Endothelial cell of umbilical vein (primary cell): ENCODE measurements around the gene GRHPR. TPM values are rescaled to one million over a fixed set of nuclear protein-coding genes. Genes with fewer than 3 reads are reported as not detected.

ENCODE experiments used
- BruUV-seq: library from RNA; stranded (reverse); fragments of 400-500 nt; replicated peaks from 2 replicates; lab custom pipeline; 2021; lab: Mats Ljungman, UMichigan
- CTCF ChIA-PET: fragments of 300-600, 350-600 bp; sonication (Branson Sonifier 250); formaldehyde crosslinking; loops from one replicate; lab custom pipeline; 2021; ENCODE audit warnings: antibody characterized with exemption, inconsistent platforms; lab: Charles Lee
- POLR2A ChIA-PET: fragments of 300-600, 350-600 bp; sonication (Branson Sonifier 250); formaldehyde crosslinking; loops from one replicate; lab custom pipeline; 2021; ENCODE audit warnings: antibody characterized with exemption, inconsistent platforms; lab: Charles Lee
- DNase-seq: peaks from one replicate; pipeline ENCODE4 v3.0.0-alpha.2; 2011; ENCODE audit warnings: low read depth, low spot score
- FAIRE-seq: peaks from 2 replicates; lab custom pipeline; 2011; peaks lifted over from hg19 to GRCh38; lab: Jason Lieb, UNC
- H2AFZ ChIP-seq: 2 replicates; pipeline ENCODE4 v1.6.0; 2012; ENCODE audit warnings: low read depth, low read length, control low read depth, inconsistent platforms
- H3K27ac ChIP-seq: 2 replicates; pipeline ENCODE4 v1.5.1; 2011; ENCODE audit warnings: low read depth, mild to moderate bottlenecking, control low read depth, low read length, moderate library complexity; ENCODE audit not compliant: insufficient read depth
- H3K27me3 ChIP-seq, 2 experiments: 2 replicates each; pipeline versions ENCODE4 v1.6.0 to v1.6.1; 2011; ENCODE audit warnings: low read length in 2 of 2, mixed read lengths in 1 of 2; ENCODE audit not compliant: control insufficient read depth in 2 of 2, insufficient read depth in 2 of 2
- H3K36me3 ChIP-seq, 2 experiments: 2 replicates in 1 of 2; 3 replicates in 1 of 2; pipeline ENCODE4 v1.5.1; 2011; ENCODE audit warnings: low read length in 2 of 2, mild to moderate bottlenecking in 1 of 2, moderate library complexity in 1 of 2; ENCODE audit not compliant: control insufficient read depth in 2 of 2, insufficient read depth in 2 of 2; ENCODE audit errors: extremely low read depth in 1 of 2
- H3K4me1 ChIP-seq: 3 replicates; pipeline ENCODE4 v1.5.1; 2011; ENCODE audit warnings: mild to moderate bottlenecking, low read length; ENCODE audit not compliant: control insufficient read depth, insufficient read depth; ENCODE audit errors: extremely low read depth
- H3K4me2 ChIP-seq: 2 replicates; pipeline ENCODE4 v1.6.1; 2011; ENCODE audit warnings: low read length, control low read depth, mixed read lengths; ENCODE audit not compliant: insufficient read depth
- H3K4me3 ChIP-seq, 3 experiments: fragments of 200-600 bp in 1 of 3; sonication (generic), shearing (Covaris generic) in 1 of 3; replicated peaks in 1 of 3; 2 replicates each; pipeline ENCODE4 v1.5.1; 2011 to 2016; ENCODE audit warnings: control low read depth in 3 of 3, low read length in 3 of 3, mild to moderate bottlenecking in 2 of 3, inconsistent platforms in 1 of 3, low read depth in 1 of 3, moderate library complexity in 1 of 3; ENCODE audit not compliant: insufficient read depth in 1 of 3
- H3K79me2 ChIP-seq: 2 replicates; pipeline ENCODE4 v1.6.0; 2012; ENCODE audit warnings: low read length, inconsistent platforms; ENCODE audit not compliant: control insufficient read depth, insufficient read depth
- H3K9ac ChIP-seq: replicated peaks from 2 replicates; pipeline ENCODE3; 2011; ENCODE audit warnings: low read length, control low read depth; ENCODE audit not compliant: insufficient read depth; ENCODE audit errors: extremely low read depth
- H3K9me1 ChIP-seq: replicated peaks from 3 replicates; pipeline ENCODE4 v1.6.0; 2011; ENCODE audit warnings: mild to moderate bottlenecking, low read length; ENCODE audit not compliant: control insufficient read depth, insufficient read depth; ENCODE audit errors: extremely low read depth
- H3K9me3 ChIP-seq: replicated peaks from 2 replicates; pipeline ENCODE4 v1.5.1; 2012; ENCODE audit warnings: low read length, inconsistent platforms; ENCODE audit not compliant: control insufficient read depth, insufficient read depth
- H4K20me1 ChIP-seq: replicated peaks from 2 replicates; pipeline ENCODE3; 2011; ENCODE audit warnings: mild to moderate bottlenecking, low read length; ENCODE audit not compliant: control insufficient read depth, insufficient read depth; ENCODE audit errors: extremely low read depth
- CTCF ChIP-seq, 2 donors: IDR thresholded peaks; 1 replicate in 1 of 2; 2 replicates in 1 of 2; pipeline ENCODE4 v1.5.1; 2011; ENCODE audit warnings: low read length in 2 of 2, mild to moderate bottlenecking in 2 of 2, moderate library complexity in 2 of 2, control low read depth in 1 of 2, inconsistent platforms in 1 of 2, low read depth in 1 of 2; ENCODE audit not compliant: insufficient read depth in 1 of 2; ENCODE audit errors: extremely low read depth in 1 of 2
- EZH2 ChIP-seq: IDR thresholded peaks from 2 replicates; pipeline ENCODE4 v1.6.1; 2012; ENCODE audit warnings: borderline replicate concordance, low read depth, mild to moderate bottlenecking, moderate library complexity, low read length, inconsistent platforms; ENCODE audit not compliant: severe bottlenecking
- FOS ChIP-seq: IDR thresholded peaks from 2 replicates; pipeline ENCODE4 v1.6.1; 2011; ENCODE audit warnings: mild to moderate bottlenecking, low read length, moderate library complexity, borderline replicate concordance; ENCODE audit not compliant: insufficient read depth
- GATA2 ChIP-seq: IDR thresholded peaks from 2 replicates; pipeline ENCODE4 v1.7.0; 2011; ENCODE audit warnings: low read depth, mild to moderate bottlenecking, moderate library complexity, mixed read lengths, low read length; ENCODE audit not compliant: insufficient read length, insufficient read depth
- JUN ChIP-seq: IDR thresholded peaks from 2 replicates; pipeline ENCODE4 v1.6.1; 2011; ENCODE audit warnings: borderline replicate concordance, low read depth; ENCODE audit not compliant: insufficient read length, insufficient read depth
- MAX ChIP-seq: IDR thresholded peaks from 2 replicates; pipeline ENCODE4 v1.6.1; 2011; ENCODE audit not compliant: insufficient read depth, insufficient read length
- MYC ChIP-seq: IDR thresholded peaks from one replicate; pipeline ENCODE4 v1.6.1; 2011; ENCODE audit warnings: mild to moderate bottlenecking, low read depth, low read length
- POLR2A ChIP-seq: IDR thresholded peaks from 2 replicates; pipeline ENCODE4 v1.6.1; 2012; ENCODE audit warnings: low read depth, mild to moderate bottlenecking, control low read depth, low read length
- POLR2AphosphoS5 ChIP-seq: IDR thresholded peaks from 2 replicates; pipeline ENCODE4 v1.6.1; 2012; ENCODE audit warnings: low read depth, mild to moderate bottlenecking, control low read depth, low read length, moderate library complexity; ENCODE audit not compliant: insufficient read depth
- dilution Hi-C: fragments of 300-500 bp; cut with MboI; formaldehyde crosslinking; loops from one replicate; pipeline ENCODE4 v1.15.0; 2019; ENCODE audit warnings: low sequenced_read_pairs; ENCODE audit not compliant: extremely low pct_ligation_motif_present
- intact Hi-C: fragments of 100-400 bp; cut with micrococcal nuclease; formaldehyde crosslinking; loops from one replicate; pipeline ENCODE4 v1.10.0; 2022
- polyA plus RNA-seq, 4 experiments: library from polyadenylated mRNA; depleted of rRNA in 3 of 4; stranded (reverse) in 3 of 4; unstranded in 1 of 4; fragments of >200 nt; gene quantifications; 2 replicates each; pipeline versions ENCODE4 v1.2.1 to v1.2.3, GENCODE V29; 2011 to 2012; ENCODE audit warnings: missing spikeins in 1 of 4
- total RNA-seq: library from RNA; stranded (reverse); gene quantifications from 2 replicates; pipeline ENCODE4 v1.2.3, GENCODE V29; 2021

GRHPR gene
- total and polyA plus RNA-seq, 2 donors (not counting 3 experiments of a cell fraction or from before 2014, with no cell fraction given): 91.2 to 247 TPM

- Histone ChIP-seq H4K20me1 (no peaks in the 10 kb centered on the region), H3K9ac (no peak overlapping the region), H3K9me1 (no peaks in the 10 kb centered on the region), H3K79me2 (no peaks in the 10 kb centered on the region), H3K27ac (no peak overlapping the region), H3K4me1 (no peaks in the 10 kb centered on the region), H3K36me3 (no peaks in the 10 kb centered on the region), H3K9me3 (no peaks in the 10 kb centered on the region), H3K27me3 (peaks cover 2 to 10% of the 10 kb centered on the region in 2 experiments), H3K4me3 (no peak overlapping the region), H2AFZ (no peak overlapping the region), H3K4me2 (no peak overlapping the region)
- BruUV-seq: no TSS peak
- no peak for DNase-seq
- no peak for FAIRE-seq
- intact Hi-C loops (loop anchor here (10.0 kb wide), 1 partner anchor 94 kb away; no protein-coding TSS in a partner anchor), dilution Hi-C loops (no loop called here)
- ChIA-PET POLR2A (no interaction called here), CTCF (interaction anchor here (1.0 to 2.6 kb wide), 4 partner anchors 289 to 537 kb away, joined by 3 to 28 read pairs (median 10); no protein-coding TSS in a partner anchor)
- TF ChIP-seq POLR2A (no peak), MAX (no peak), FOS (no peak), CTCF (IDR thresholded peaks at IDR 0.05; ENCODE audit: extremely low read depth in 1 of 2, insufficient read depth in 1 of 2, low read depth in 1 of 2, low read length in 2 of 2) (no peak), POLR2AphosphoS5 (no peak), GATA2 (no peak), EZH2 (no peak), JUN (no peak), MYC (no peak)
These were observed 12.1 kb upstream of the GRHPR start for GRCh38 chr9:37410354-37410861.
